ENCODE measurements around the gene BAHCC1. TPM values are rescaled to one million over a fixed set of nuclear protein-coding genes. Genes with fewer than 3 reads are reported as not detected.

Gene BAHCC1
- total and polyA plus RNA-seq, 2 of the 8 experiments (the other 6 are each of a cell fraction or from before 2014, with no cell fraction given), result 0.26 to 0.58 TPM

GRCh38 chr17:81424151-81425017 lies 29.1 kb downstream of the BAHCC1 start:
- no peak overlapping the region for H3K4me3 ChIP-seq (ENCODE audit: extremely low read depth in 1 of 4, insufficient read depth in 2 of 4, low read depth in 3 of 4, low read length in 4 of 4)
- H4K20me1 ChIP-seq (replicated peaks in 1 of 2; ENCODE audit: control insufficient read depth in 1 of 2, insufficient read depth in 2 of 2, low read length in 2 of 2), result peaks cover 0 to 7% of the 10 kb centered on the region in 2 experiments
- no peak overlapping the region for H3K18ac ChIP-seq (ENCODE audit: extremely low read depth, low read length)
- no peak overlapping the region for H2AFZ ChIP-seq (ENCODE audit: low read length)
- H4K8ac ChIP-seq (ENCODE audit: extremely low read depth, insufficient read depth, low read length), result peak overlapping the region; percentile 54; the same call in 1 of the 2 replicates
- H3K4ac ChIP-seq (replicated peaks; ENCODE audit: insufficient read length, low read depth, low read length), result no peak overlapping the region
- no peak overlapping the region for H3K27ac ChIP-seq (ENCODE audit: low read depth, low read length)
- H2BK120ac ChIP-seq (replicated peaks; ENCODE audit: low read depth, low read length), result no peak overlapping the region
- FAIRE-seq (no peak), DNase-seq (ENCODE audit: low read depth in 1 of 2, low spot score in 2 of 2) (no peak)
- H3K4me1 ChIP-seq (replicated peaks in 1 of 4; ENCODE audit: control insufficient read depth in 3 of 4, insufficient read depth in 4 of 4, low read length in 3 of 4), result peaks cover 0 to 10% (median 6%) of the 10 kb centered on the region in 4 experiments; a peak in 6 of 7 replicates
- peaks cover 0 to 6% of the 10 kb centered on the region in 2 experiments; a peak in 1 of 4 replicates for H3K9me3 ChIP-seq (ENCODE audit: insufficient read depth in 2 of 2, low read depth in 1 of 2, low read length in 1 of 2)
- H3K27me3 ChIP-seq (replicated peaks in 1 of 4; ENCODE audit: control insufficient read depth in 3 of 4, extremely low read depth in 1 of 4, insufficient read depth in 3 of 4, low read length in 3 of 4), result no peaks in the 10 kb centered on the region; a peak in 1 of 7 replicates
- H2AK5ac ChIP-seq (ENCODE audit: low read depth, low read length), result peak overlapping the region; percentile 32; the same call in 1 of the 2 replicates
- POLR2A ChIA-PET (ENCODE audit: partially characterized antibody), result no interaction called here
- H2BK12ac ChIP-seq (ENCODE audit: low read depth, low read length), result 0 out of 2 replicates have a peak overlapping the region, but pooled peaks have one; percentile 60
- no peak overlapping the region for H4K5ac ChIP-seq (ENCODE audit: insufficient read length, low read depth, low read length)
- no peaks in the 10 kb centered on the region for H3K36me3 ChIP-seq (ENCODE audit: control insufficient read depth in 2 of 4, insufficient read depth in 4 of 4, low read length in 3 of 4)
- TF ChIP-seq ATF3 (IDR thresholded peaks at IDR 0.05; ENCODE audit: insufficient read depth, low read depth, low read length), result no peak
- no peak for TF ChIP-seq PHF8 (conservative IDR thresholded peaks at IDR 0.05; ENCODE audit: low read depth, low read length)
- no peak for TF ChIP-seq KDM5A (IDR thresholded peaks at IDR 0.05; ENCODE audit: low read length)
- no peak for TF ChIP-seq SP2 (IDR thresholded peaks at IDR 0.05; ENCODE audit: low read length)
- no peak for TF ChIP-seq SP1 (IDR thresholded peaks at IDR 0.05; ENCODE audit: low read depth, low read length)
- TF ChIP-seq TAF7 (optimal IDR thresholded peaks at IDR 0.05; ENCODE audit: borderline replicate concordance, low read depth, low read length), result no peak
- no peak for TF ChIP-seq ASH2L (IDR thresholded peaks at IDR 0.05; ENCODE audit: low read length)
- no peak for TF ChIP-seq TAF1 (IDR thresholded peaks at IDR 0.05; ENCODE audit: low read depth, low read length)
- TF ChIP-seq BACH1 (IDR thresholded peaks at IDR 0.05; ENCODE audit: low read length), result no peak
- TF ChIP-seq KDM1A (IDR thresholded peaks at IDR 0.05; ENCODE audit: borderline replicate concordance, low read length), result no peak
- TF ChIP-seq RNF2 (IDR thresholded peaks at IDR 0.05; ENCODE audit: borderline replicate concordance, low read depth, low read length, missing control alignments, poor library complexity, severe bottlenecking), result no peak
- no peak overlapping the region for H3K4me2 ChIP-seq (ENCODE audit: insufficient read depth in 1 of 2, low read depth in 2 of 2, low read length in 2 of 2)
- peak overlapping the region; percentile 15; the same call in 1 of the 2 replicates for H2BK20ac ChIP-seq (ENCODE audit: low read length)
- H3K23ac ChIP-seq (ENCODE audit: insufficient read length), result no peak overlapping the region
- H3K56ac ChIP-seq (replicated peaks; ENCODE audit: insufficient read length, low read depth, low read length), result peak overlapping the region; percentile 93
- H3K14ac ChIP-seq (ENCODE audit: insufficient read length), result no peak overlapping the region
- no peaks in the 10 kb centered on the region; the same call in 1 of the 2 replicates for H3K79me1 ChIP-seq (ENCODE audit: low read depth, low read length)
- H3K9ac ChIP-seq (replicated peaks in 1 of 4; ENCODE audit: extremely low read depth in 1 of 4, low read depth in 3 of 4, low read length in 3 of 4), result no peak overlapping the region
- WGBS, 2 experiments (ENCODE audit: extremely low coverage in 1 of 2, insufficient coverage in 1 of 2, insufficient read length in 1 of 2, insufficient replicate concordance in 2 of 2, low coverage in 1 of 2, low lambda C conversion rate in 2 of 2, missing lambda C conversion rate in 1 of 2), result 95% methylated on average over 5 of the region's 5 CpGs; no CpG with 5 or more reads in 1 of the 2 experiments
- no peak overlapping the region for H2BK5ac ChIP-seq (ENCODE audit: low read depth, low read length)
- H2BK15ac ChIP-seq (ENCODE audit: low read length), result peak overlapping the region; percentile 92
- H4K91ac ChIP-seq (replicated peaks; ENCODE audit: insufficient read length, low read length), result peak overlapping the region; percentile 74
- CTCF ChIA-PET (ENCODE audit: partially characterized antibody), result interaction anchor here (0.6 to 1.7 kb wide), 3 partner anchors 15 to 22 kb away, joined by 3 to 5 read pairs (median 3); no protein-coding TSS in a partner anchor
- peaks cover 21% of the 10 kb centered on the region; the same call in 1 of the 2 replicates for H3K23me2 ChIP-seq (ENCODE audit: low read depth, low read length)
- no peaks in the 10 kb centered on the region for H3K79me2 ChIP-seq (ENCODE audit: control insufficient read depth in 1 of 2, insufficient read depth in 2 of 2, low read length in 2 of 2)

Measured in H1 (cell line).